GM19463 (cell line): ENCODE results near the gene SYCP3.
"Not testable (repeated sequence)": the region's sequence is repeated elsewhere in the genome, so short reads cannot be mapped to it uniquely, and the experiment has no call there.

Experiments
- ATAC-seq: cut with Tn5 transposase; IDR thresholded peaks from one replicate; pipeline ENCODE4 v1.9.1; 2021; ENCODE audit warnings: mild to moderate bottlenecking, moderate library complexity; ENCODE audit not compliant: unreplicated experiment

The SYCP3 gene

DNA sequence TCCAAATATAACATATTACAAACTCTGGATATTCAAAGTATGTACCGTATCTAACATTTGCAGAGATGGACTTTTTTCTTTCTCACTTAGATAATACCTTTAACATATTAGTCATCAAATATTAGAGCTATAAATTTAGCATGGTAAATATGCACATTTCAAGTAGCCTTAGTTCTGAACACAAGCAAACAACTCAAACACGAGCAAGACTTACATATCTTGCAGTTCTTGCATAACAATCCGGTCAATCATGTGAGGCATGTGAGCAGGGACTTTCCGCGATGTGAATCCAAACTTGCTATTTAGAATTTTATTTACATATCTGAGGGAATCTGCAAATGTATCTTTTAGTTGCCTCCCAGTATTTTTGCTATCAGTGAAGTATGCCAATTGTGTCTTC lies 22.1 kb upstream of the SYCP3 start:
- ATAC-seq = no peak

DNA sequence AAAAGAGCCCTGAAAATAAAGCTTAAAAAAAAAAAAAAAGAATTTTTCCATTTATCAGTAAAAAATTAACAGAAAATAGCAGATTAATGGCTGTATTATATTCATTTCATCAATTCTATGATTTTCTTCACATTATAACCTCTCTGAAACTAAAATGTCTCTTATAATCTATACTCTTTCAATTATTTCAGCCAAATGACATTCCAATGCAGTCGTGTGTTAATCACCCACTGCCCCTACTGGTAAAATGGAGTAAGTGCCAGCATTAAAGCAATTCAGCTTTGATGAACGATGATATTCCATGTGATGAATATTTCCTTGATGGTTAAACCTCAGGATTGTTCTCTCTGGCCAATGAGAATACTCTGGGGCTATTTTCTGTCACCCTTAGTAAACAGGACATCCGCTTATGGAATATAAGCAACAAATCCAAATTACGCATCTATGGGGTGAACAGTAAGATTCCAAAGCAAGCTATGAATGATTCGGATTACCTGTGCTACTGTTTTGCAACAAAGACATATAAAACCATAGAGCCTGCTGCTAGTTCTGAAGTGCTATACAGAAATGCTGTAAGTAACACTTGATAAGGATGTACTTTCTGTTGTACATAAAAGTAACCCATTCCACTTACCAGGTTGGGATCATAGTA lies 20.3 kb upstream of the SYCP3 start:
- no peak for ATAC-seq

DNA sequence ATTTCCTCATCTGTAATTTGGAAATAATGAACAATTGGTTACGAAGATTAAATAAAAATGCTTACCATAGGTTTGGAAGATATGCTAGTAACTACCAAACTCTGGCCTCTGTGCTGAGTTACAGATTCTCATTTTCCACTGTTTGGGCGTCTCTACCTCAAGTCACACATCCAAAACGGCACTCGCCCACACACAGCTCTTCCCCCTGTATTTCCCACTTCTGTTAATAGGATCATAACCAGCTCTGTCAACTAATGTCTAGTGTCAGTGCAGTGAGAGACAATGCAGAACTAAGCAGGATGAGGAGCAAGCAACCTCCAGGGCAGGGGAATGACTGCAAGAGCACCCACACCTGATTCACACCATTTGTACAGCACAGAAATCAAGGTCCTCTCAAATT lies 10.9 kb upstream of the SYCP3 start:
- no peak for ATAC-seq

DNA sequence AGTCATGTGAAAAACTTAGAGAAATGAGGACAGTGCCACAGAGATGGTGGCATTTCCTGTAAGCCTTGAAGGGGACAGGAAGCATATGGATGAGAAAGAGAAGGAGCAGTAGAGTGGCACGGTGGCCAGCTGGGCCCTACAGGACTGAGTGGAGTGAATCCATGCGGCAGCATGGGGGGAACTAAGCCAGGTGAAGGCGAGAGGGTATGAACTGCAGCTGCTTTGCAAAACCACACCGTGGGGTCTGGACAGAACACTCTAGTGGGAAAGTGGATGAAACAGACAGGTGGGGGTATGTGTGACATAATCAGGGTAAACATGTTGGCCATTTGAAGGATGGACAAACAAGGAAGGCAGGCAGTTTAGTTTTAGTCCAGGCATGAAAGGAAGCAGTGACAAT lies 10.4 kb upstream of the SYCP3 start:
- no peak for ATAC-seq

DNA sequence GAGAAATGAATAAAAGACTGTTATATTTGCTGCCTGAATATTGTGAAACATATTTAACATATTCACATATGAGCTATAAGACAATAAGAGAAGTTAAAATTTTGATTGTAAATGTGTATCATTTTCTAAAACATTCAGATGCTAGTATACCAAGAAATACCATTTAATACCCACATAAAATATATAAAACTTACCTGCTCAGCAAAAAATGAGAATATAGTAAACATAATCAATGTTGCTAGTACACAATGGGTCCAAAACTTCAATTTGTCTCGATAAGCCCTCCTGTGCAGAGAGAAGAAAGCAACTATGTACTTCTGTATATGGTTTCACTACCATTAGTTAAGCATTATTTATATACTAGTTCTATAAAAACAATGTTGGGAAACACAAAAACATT lies 9.6 kb upstream of the SYCP3 start:
- ATAC-seq = no peak

DNA sequence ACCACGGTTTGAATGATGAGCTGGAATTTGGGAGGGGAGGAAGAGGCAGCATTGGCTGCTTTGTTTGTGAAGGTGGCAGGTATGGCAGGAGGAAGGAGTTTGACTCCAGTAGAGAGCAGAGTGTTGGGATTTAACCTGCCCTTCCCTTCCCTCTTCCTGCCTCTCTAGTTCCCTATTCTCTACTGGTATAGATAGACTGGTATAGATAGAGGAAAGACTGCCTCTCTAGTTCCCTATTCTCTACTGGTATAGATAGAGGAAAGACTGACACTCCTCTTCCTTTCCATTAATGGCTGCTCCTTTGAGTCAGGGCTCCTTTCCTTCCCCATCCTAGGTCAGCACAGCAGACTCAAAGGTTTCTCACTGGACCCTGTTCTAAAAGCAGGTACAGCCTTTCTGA lies 8.4 kb upstream of the SYCP3 start:
- ATAC-seq = no peak

DNA sequence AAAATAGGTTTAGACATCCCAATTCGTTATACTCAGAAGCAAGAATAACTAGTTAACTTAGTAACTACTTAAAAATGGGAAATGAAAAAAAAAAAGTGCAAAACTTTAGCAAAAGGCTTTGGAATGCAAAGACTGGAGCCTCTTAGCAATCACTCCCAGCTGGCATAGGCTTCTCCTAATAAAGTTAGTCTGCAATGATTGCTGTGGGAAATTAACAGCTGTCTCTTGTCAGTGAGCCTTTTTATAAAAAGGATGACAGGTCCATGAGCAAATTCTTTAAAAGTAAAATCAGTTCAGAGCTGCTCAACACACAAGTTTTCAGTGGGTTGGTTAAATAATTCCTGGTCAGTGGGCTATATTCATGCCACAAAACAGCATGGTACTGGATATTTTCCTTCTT lies 7.4 kb upstream of the SYCP3 start:
- no peak for ATAC-seq

DNA sequence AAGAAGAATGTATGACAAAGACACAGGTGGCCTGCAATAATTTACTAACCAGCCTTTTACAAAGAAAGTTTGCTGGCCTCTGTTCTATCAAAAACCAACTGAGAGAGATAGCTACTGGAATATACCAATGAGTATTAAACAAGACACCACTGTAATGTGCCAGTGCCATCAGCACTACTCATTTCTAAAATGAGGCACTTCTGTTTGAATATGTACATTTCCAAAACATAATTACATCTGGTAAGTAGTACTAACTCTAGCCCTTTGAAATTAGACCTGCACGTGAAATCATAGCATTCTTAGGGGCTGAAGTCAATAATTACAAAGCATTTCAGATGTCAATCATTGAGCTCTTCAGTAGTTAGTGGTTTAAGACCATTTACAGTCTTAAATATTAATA lies 6.9 kb upstream of the SYCP3 start:
- no peak for ATAC-seq

DNA sequence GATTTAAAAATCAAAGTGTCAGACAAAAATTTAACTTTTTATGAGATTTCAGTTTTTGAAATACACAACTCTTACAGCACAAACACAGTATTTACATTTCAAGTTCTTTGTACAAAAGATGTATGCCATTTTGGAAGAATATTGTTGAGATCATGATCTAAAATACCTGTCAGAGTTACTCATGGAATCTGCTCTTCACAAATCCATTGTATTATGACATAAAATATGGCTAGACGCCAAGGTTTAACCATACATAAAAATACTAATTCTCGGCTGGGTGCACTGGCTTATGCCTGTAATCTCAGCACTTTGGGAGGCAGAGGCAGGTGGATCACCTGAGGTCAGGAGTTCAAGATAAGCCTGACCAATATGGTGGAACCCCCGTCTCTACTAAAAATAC lies 6.2 kb upstream of the SYCP3 start:
- ATAC-seq = no peak

DNA sequence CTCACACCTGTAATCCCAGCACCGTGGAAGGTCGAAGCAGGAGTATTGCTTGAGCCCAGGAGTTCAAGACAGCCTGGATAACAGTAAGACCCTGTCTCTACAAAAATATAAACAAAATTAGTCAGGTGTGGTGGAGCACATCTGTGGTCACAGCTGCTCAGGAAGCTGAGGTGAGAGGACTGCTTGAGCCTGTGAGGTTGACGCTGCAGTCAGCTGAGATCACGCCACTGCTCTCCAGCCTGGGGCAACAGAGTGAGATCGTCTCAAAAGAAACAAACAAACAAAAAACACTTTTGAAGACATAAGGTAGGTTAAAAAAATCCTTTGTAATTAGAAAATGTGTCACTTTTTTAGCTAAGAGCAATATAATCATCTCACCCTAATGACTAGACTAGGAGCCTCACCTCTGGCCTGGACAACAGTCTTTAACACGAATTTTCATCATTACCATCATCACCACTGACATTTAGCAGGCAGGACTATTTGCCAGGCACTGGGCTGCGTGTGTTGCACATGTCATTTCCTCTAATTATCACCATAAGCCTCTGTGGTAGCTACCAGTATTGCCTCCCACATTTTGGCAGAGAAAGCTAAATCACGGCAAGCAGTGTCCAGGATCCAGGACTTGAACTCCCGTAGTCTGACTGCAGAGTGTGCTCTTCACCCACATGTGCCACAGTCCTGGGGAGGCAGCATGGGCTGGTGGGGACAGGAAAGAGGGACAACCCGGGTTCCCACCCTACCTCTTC lies 4.6 kb upstream of the SYCP3 start:
- ATAC-seq = peak; percentile 96

DNA sequence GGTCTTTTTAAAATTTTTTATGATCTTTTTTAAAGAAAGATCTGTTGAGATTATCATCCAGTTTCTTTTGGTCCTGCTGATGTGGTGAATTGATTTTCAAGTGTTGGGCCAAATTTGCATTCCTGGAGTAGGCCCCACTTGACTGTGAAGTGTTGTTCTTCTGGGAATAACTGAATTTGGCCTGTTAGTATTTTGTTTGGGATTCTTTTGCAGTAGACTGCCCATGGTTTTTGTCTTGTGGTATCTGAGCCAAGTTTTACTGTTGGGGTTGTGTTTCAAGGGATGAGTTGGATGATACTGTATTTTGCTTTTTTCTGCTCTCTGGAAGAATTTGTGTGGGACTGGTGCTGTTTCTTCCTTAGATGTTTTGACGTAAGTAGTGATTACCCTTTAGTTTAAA lies 4.0 kb upstream of the SYCP3 start:
- ATAC-seq = no peak

DNA sequence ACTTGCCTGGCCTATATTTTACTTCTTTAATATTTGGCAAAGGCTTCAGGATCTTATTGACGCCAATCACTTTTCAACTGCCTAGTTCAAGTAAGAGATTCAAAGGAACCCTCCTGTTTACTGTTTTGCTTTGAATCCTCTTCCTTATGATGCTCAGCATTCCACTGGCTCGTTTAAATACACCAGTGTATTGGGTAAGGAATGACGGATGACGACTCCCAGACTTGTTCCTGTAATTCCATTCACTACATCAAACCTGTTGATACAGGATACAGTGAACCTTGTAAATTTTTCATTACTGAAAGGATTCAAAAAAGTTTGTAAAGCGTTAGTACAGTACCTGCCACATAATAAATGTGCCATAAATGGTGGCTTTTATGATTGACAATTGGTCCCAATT lies 1.7 kb upstream of the SYCP3 start:
- ATAC-seq = no peak

DNA sequence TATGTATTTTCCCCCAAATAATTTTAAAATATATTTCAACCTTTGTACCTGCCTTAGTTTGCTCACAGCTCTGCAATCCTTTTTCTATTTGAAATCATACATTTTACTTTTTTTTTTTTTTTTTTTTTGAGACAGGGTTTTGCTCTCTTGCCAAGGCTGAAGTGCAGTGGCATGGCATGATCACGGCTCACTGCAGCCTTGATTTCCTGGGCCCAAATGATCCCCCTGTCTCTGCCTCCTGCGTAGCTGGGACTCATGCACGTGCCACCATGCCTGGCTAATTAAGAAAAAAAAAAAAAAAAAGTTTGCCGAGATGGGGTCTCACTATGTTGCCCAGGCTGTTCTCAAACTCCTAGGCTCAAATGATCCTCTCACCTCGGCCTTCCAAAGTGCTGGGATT lies 1.3 kb upstream of the SYCP3 start:
- no peak for ATAC-seq

DNA sequence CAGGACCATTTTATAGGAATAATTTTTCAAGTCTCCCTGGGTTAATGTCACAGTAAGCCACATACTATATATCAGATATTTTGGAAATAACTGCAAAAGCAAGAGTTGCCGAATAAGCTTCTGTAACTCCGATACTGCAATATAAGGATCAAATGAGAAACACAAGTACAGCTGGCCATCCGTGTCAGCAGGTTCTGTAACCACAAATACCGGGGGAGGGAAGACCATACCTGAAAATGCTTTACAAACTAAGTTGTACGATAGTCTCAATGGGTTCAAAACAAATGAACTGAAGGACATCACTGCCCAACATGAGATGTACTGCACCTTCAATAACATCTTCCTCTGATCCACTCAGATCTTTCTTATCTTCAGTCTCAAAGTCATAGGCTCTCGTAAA lies 1.8 kb downstream of the SYCP3 start:
- ATAC-seq = no peak

DNA sequence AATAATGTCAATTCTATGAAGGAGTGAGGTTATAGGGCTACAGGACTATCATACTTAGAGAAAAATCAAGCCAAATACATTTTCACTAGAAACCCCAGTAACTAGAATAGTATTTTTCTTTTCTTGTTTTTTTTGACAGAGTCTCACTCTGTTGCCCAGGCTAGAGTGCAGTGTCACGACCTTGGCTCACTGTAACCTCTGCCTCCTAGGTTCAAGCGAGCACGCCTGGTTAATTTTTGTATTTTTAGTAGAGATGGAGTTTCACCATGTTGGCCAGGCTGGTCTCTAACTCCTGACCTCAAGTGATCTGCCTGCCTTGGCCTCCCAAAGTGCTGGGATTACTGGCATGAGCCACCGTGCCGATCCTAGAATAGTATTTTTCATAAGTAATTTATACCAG lies 4.8 kb downstream of the SYCP3 start:
- not testable (repeated sequence) for ATAC-seq

DNA sequence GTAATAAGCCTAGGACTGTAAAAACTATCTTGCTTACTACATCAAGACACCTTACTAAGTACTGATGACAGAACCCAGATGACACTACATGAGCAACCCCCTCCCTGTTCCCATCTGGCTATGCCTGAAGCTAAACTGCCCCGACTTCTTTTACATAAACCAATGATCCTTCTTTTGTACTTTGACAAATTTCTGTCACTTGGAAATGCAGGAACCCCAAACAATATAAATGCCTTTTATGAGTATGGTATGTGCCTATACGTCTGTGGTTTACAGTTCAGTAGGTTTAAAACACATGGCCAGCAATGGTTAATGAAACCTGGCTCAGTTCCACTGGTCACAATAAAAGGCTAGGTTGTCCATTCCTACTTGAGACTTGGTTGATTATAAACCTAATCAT lies 6.1 kb downstream of the SYCP3 start:
- ATAC-seq = no peak

DNA sequence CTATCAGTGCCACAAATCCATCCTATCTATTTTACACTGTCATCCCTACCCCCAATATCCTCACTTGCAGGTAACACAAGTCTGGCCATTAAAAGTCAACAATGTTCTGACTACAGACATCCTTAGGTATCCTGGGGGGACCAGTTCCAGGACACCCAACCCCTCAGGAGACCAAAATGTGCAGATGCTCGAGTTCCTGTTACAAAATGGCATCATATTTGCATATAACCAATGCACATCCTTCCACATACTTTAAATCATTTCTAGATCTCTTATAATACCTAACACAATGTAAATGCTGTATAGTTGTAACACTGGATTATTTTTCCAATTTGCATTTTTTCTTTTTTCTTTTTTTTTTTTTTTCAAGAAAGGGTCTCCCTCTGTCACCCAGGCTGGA lies 6.9 kb downstream of the SYCP3 start:
- no peak for ATAC-seq

DNA sequence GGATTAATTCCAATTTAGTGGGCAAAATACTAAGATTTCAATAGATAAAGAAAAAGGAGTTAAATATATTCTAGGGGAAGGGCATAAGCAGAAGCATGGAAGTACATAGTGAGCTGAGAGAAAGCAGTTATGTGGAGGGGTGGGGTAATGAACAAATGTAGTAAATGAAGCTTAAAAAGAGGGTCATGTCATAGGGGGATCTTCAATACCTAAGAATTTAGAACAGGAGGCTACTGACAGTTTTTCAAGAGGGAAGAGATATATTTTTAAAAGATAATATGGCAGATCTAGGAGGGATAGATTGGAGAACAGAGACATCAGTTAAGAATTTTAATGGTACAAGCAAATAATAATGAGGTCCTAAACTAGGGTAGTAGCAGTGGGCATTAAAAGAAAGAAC lies 9.4 kb downstream of the SYCP3 start:
- ATAC-seq = no peak

DNA sequence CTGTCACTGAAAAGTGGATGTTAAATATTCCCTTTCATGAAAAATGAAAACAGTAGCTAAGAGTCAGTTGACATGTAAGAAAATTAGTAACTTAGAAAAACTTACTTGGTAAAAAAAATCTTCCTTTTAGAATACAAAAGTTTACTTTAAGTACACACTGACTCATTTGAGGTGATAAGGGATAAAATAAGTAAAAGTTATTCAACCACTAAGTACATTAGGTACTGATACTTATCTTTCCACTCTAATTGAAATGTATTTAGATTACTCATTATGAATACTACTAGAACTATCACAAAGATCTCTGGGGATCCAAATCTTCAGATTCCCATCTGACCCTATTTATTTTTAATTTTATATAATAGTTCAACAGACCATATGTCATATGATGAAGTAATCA lies 12.2 kb downstream of the SYCP3 start:
- ATAC-seq = no peak

DNA sequence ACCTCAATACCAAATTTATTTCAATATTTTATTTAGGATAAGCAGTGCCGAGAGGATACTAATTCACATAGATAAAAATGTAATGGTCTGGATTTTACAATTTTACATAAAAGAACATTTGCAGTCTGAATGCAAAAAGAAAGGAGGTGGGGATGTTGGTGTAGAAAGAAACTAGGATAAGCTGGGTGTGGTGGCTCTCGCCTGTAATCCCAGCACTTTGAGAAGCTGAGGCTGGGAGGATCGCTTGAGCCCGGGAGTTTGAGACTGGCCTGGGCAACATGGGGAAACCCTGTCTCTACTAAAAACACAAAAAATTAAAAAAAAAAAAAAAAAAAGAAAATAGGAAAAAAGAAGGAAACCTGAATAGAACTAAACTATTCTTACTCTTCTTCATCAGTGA lies 16.9 kb downstream of the SYCP3 start:
- ATAC-seq = no peak

DNA sequence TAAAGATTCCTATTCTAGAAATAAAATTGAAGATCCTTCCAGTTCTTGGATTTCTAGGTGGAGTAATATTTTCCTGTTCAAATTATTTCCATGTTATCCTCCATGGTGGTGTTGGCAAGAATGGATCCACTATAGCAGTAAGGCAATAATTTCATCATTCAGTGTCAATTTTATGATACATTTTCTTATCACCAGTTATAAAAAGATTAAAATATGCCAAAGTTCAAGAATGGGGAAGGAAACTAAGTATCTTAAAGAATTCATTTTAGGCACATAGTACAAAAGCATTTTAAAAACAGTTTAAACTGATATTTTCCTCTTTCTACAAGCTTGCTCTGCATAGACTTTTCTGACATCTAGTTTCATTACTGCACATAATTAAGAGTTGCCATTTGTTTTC lies 19.1 kb downstream of the SYCP3 start:
- no peak for ATAC-seq

DNA sequence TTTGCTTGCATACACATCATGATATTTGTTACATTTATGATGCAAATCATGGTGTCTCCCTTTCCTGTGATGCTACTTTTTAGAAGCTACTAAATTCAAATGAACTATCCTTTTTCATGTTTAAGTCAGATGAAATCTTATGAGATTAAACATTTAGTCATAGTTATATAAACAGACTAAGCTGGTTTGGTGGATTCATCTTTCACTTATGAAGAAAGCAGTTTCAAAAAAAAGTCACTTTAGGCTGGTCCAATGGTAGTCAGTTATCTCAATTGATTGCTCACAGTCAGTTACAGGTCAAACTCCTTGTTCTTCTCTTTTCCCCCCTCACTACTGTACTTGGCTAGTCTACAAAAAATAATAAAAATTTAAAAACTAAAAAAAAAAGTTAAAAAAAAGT lies 19.7 kb downstream of the SYCP3 start:
- ATAC-seq = no peak

DNA sequence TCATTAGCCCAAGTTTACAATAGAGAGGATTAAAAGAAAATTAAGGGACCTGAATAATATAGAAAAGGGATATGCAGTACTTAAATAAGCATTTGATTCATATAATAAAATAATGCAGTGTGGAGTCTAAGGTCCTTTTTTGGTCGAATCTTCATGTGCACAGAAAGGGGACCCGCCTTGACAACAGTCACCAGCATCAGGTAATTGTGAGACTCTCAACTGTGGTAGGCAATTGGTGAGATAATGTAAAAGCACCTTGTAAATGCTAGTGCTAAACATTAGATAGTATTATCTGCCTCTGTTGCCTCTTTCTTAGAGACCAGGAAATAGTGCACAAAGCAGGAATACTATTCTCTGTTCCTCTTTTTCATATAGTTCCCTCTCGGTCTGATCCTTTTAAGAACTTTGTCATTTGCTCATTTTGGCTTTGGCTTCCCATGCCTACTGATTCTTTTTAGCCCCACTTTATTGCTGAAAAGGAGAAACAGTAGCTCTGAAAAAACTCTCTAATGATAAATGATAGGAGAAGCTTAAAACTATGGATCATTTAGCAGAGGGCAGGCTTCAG lies 24.3 kb downstream of the SYCP3 start:
- no peak for ATAC-seq
